Stimulated activated CD8-positive, alpha-beta memory T cell treated with anti-CD3 and anti-CD28 coated beads, Interleukin-2, amount 100 ng/mL, for 1 hour (primary cell): Measurements from ENCODE around the gene ARHGEF26.

Experiments
- DNase-seq, 2 donors: peaks; one replicate each; pipeline ENCODE4 v3.0.0-alpha.2; 2020; ENCODE audit warnings: low read depth in 2 of 2

ARHGEF26 gene

DNA sequence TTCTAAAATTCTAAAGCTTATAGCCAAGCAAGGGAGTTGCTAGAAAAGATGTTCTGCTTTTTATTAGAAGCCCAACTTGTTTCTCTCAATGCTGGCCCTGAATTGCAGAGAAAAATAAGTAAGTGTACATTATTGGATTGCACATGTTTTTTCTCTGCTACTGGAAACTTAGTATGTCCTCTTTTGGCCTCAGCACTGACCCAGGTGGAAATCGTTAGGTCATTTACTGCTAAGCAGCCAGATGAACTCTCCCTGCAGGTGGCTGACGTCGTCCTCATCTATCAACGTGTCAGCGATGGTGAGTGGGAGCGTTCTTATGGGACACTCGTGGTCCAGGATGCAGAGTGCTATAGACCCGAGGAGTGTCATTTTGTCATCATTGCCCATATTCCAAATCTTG, 133.3 kb downstream of the ARHGEF26 start:
- no peak for DNase-seq

- DNase-seq: no peak
These were observed 152.2 kb downstream of the ARHGEF26 start for GRCh38 chr3:154273381-154273780.

DNA sequence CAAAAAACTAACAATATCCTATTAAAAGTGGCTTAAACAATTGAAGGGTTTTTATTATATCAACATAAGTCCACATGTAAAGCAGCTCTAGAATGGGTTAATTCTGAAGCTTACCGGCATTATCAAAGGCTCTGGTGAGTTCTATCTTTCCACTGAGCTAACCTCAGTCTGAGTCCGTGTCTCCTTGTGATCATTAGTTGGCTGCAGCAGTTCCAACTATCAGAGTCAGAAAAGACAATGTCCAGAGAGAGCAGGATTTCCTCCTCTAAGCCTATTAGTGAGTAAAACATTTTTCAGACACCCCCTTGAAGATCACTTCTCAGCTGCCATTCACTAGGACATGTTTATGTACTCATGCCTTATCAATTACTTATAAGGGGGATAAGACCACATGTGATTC, 153.2 kb downstream of the ARHGEF26 start:
- DNase-seq: no peak

GRCh38 chr3:154275292-154275691, 154.1 kb downstream of the ARHGEF26 start:
- no peak for DNase-seq

GRCh38 chr3:154275965-154276364, 154.8 kb downstream of the ARHGEF26 start:
- DNase-seq: no peak

- DNase-seq: no peak
These were observed 159.0 kb downstream of the ARHGEF26 start for GRCh38 chr3:154280161-154280560.

DNA sequence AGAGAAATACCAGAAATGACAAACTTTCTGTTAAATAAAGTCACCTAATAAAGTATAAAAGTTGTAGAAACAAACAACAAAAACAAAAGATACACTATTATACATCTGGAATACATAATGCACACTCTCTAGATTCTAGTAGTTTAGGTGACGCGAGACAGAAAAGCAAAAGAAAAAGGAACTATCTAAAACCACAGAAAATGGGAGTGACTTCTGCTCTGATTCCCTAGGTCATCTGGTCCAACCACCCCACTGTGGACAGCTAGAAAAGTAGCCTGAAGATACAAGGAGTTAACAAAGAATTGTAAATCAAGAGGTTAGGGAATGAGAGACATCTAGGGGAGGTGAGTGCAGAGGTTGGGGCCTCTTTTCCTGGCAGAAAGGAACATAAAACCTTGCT, 164.0 kb downstream of the ARHGEF26 start:
- no peak for DNase-seq

DNA sequence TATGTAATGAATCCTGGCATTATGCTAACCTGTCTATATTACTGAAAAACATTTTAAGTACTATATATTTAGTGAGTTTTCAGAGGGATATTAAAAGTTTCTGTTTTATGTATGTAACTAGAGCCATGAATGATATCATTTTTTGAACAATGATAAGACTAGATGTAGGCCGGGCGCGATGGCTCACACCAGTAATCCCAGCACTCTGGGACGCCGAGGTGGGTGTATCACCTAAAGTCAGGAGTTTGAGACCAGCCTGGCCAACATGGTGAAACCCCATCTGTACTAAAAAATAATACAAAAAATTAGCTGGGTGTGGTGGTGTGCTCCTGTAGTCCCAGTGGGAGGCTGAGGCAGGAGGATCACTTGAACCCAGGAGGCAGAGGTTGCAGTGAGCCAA, 169.0 kb downstream of the ARHGEF26 start:
- no peak for DNase-seq

DNA sequence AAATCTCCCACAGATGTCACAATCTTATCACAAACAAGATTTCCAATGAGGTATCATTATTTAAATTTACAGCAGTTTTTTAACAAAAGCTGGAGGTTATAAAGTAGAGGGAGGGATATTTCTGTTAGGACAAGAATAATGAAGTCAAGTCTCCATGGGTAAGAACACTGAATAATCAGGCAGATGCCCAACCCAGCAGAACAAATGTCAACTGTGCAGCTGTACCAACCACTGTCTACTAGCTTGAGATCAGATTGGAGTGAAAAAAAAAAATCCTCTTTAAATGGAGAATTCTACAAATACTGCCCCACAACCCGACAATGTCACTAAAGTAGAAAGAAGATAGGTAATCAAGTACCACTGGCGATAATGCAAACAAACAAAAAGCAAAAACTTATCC, 172.8 kb downstream of the ARHGEF26 start:
- DNase-seq: no peak

DNA sequence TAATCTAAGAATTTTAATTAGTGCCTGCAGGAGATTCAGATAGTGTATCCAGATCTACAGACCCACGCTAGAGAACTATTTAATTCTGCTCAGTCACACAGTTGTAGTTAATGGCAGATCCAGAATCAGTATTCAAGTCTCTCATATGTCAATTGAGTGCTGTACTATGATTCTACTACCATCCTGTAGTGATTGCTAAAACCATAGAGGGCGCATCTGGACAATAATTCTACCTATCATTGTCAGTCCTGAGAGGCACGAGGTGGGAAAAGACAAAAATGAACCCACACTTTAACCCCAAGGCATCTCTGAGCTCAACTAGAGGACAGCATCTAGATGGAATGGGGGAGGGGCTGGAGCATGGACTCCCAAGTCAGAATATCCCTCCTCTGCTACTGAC, 180.4 kb downstream of the ARHGEF26 start:
- no peak for DNase-seq

GRCh38 chr3:154304116-154304786, 183.1 kb downstream of the ARHGEF26 start:
- no peak for DNase-seq

- DNase-seq: no peak
These were observed 183.7 kb downstream of the ARHGEF26 start for GRCh38 chr3:154304936-154305335.

DNA sequence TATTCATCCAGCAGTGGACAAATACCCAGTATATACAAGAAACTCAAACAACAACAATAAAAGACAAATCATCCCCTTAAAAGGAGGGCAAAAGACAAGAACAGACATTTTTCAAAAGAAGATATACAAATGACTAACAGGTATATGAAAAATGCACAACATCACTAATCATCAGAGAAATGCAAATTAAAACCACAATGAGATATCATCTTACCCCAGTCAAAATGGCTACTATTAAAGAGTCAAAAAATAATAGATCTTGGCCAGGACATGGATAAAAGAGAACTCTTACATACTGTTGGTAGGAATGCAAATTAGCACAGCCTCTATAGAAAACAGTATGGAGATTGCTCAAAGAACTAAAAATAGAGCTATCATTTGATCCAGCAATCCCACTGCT, 186.2 kb downstream of the ARHGEF26 start:
- DNase-seq: no peak
